Activated naive CD4-positive, alpha-beta T cell treated with anti-CD3 and anti-CD28 coated beads for 36 hours (primary cell): ENCODE measurements around the gene NRP1. TPM values are rescaled to one million over a fixed set of nuclear protein-coding genes. Genes with fewer than 3 reads are reported as not detected.

Experiments used
- CTCF ChIA-PET: fragments of 350-600 bp; sonication (Branson Sonifier 250); formaldehyde crosslinking; loops from one replicate; lab custom pipeline; 2021; ENCODE audit warnings: antibody characterized with exemption; lab: Charles Lee
- DNase-seq: peaks from one replicate; pipeline ENCODE4 v3.0.0-alpha.2; 2020
- H3K27ac Mint-ChIP-seq: one replicate; pipeline ENCODE4 v1.8.0; 2021; ENCODE audit warnings: mild to moderate bottlenecking, mixed read lengths
- H3K27me3 Mint-ChIP-seq: one replicate; pipeline ENCODE4 v1.8.0; 2021; ENCODE audit warnings: low read depth, mixed read lengths
- H3K36me3 Mint-ChIP-seq: one replicate; pipeline ENCODE4 v1.8.0; 2021; ENCODE audit warnings: low read depth, mixed read lengths
- H3K4me1 Mint-ChIP-seq: one replicate; pipeline ENCODE4 v1.8.0; 2021; ENCODE audit warnings: low read depth, mixed read lengths
- H3K4me3 Mint-ChIP-seq: one replicate; pipeline ENCODE4 v1.8.0; 2021; ENCODE audit warnings: mild to moderate bottlenecking, moderate library complexity, mixed read lengths
- H3K9me3 Mint-ChIP-seq: one replicate; pipeline ENCODE4 v1.8.0; 2021; ENCODE audit warnings: mixed read lengths
- intact Hi-C: fragments of 100-400 bp; cut with micrococcal nuclease; formaldehyde crosslinking; loops from one replicate; pipeline ENCODE4 v1.15.1; 2023
- total RNA-seq, 2 experiments: library from RNA; stranded (reverse); gene quantifications; one replicate each; pipeline ENCODE4 v1.2.3, GENCODE V29; 2021

Gene NRP1
- total RNA-seq, 2 experiments from 2014 or later = 0.10 TPM; not detected in 1

DNA sequence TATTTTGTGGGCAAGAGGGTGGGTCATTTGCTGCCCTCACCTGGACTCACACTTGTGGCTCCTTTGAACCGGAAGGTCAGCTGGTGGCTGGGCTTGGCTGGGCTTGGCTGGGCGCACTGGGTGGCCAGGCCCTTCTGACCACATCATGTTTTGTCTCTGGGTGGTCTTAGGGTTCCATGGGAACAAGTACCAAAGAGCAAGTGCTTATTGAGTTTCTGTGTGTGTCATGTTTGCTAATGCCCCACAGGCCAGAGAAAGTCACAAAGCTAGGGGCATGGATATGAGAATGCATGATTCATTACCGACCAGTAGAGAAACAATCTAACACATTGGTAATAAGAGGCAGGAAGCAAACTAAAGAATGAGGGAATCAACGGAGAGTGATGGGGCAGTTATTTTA lies 33.6 kb upstream of the NRP1 start:
- H3K9me3 Mint-ChIP-seq = no peaks in the 10 kb centered on the region
- intact Hi-C loops = loop anchor here (5.0 kb wide), 3 partner anchors 156 to 914 kb away; no protein-coding TSS in a partner anchor
- CTCF ChIA-PET = interaction anchor here (1.2 kb wide), 1 partner anchor 10 kb away, joined by 5 read pairs; no protein-coding TSS in a partner anchor
- H3K27me3 Mint-ChIP-seq = peaks cover 19% of the 10 kb centered on the region
- no peak for DNase-seq
- H3K36me3 Mint-ChIP-seq = no peaks in the 10 kb centered on the region
- no peak overlapping the region for H3K27ac Mint-ChIP-seq
- H3K4me1 Mint-ChIP-seq = peaks cover 18% of the 10 kb centered on the region
- H3K4me3 Mint-ChIP-seq = no peak overlapping the region

DNA sequence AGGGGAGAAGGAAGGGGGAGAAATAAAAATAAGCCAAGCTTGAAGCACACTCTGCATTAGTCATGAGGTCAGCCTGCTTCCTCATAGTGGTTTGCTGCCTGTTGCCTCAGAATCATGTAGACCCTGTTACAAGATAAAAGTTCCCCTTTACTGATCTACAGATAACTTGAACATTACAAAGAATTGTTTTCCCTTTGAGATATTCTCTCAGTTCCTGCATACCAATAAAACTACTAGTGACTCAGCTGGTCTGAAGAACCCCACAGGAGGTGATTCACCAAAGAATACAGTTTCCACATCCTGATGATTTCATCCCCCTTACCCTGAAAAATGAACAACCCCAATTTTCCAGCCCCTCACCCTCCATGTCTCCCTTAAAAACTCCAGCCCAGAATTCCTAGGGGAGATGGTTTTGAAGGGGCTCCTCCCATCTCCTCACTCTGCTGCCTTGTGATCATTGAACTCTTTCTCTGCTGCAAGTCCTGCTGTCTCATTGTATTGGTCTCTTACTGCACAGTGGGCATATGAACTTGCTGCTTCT lies 31.5 kb upstream of the NRP1 start:
- no peak overlapping the region for H3K4me3 Mint-ChIP-seq
- H3K27me3 Mint-ChIP-seq = peaks cover 22% of the 10 kb centered on the region
- intact Hi-C loops = loop anchor here (1.0 to 5.0 kb wide), 7 partner anchors 11 to 1829 kb away; partner anchors contain the start of gene ITGB1
- CTCF ChIA-PET = interaction anchor here (1.5 kb wide), 1 partner anchor 10 kb away, joined by 4 read pairs; no protein-coding TSS in a partner anchor
- H3K4me1 Mint-ChIP-seq = peaks cover 18% of the 10 kb centered on the region
- peak; percentile 53 for DNase-seq
- no peaks in the 10 kb centered on the region for H3K9me3 Mint-ChIP-seq
- no peaks in the 10 kb centered on the region for H3K36me3 Mint-ChIP-seq
- H3K27ac Mint-ChIP-seq = no peak overlapping the region

DNA sequence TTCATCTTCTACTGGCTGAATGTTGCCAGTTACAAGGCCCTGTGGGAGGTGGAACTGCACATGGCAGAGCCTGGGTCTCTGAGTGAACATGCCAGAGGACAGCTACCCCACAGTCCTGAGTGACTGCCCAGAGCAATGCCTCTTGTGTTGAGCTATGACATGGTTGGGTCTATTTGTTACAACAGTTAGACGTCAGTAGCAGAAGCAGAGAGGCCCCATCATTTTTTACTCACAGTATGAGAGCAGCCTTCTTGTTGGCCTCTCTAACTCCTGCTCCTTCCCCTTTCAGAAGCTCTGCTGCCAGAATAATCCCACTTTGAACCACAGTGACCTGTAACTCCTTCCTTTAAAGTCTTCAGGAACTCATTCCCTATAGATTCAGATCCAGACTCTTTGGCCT lies 30.8 kb upstream of the NRP1 start:
- Mint-ChIP-seq H3K4me3 (no peak overlapping the region), H3K36me3 (no peaks in the 10 kb centered on the region), H3K4me1 (peaks cover 18% of the 10 kb centered on the region), H3K27ac (peak overlapping the region; percentile 31), H3K9me3 (no peaks in the 10 kb centered on the region), H3K27me3 (peaks cover 22% of the 10 kb centered on the region)
- CTCF ChIA-PET = no interaction called here
- intact Hi-C loops = loop anchor here (2.0 to 5.0 kb wide), 4 partner anchors 153 to 1830 kb away; no protein-coding TSS in a partner anchor
- DNase-seq = no peak

DNA sequence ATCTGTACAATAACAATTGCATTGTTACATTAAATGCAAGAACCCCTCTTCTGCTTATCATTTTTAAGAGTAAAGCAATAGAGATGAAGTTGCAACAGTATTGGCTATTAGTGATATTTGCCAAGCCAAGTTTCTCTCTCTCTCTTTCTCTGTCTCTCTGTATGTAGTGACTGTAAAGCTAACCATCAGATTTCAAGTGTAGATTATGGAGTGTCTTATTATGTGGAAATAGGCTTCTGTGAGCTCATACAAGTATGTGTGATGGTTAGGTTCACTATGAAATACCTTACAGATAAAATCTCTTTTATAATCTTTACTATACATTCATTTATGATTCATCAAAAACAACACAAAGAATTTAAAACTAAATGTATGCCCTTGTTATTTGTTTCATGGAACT lies 28.6 kb upstream of the NRP1 start:
- Mint-ChIP-seq H3K36me3 (no peaks in the 10 kb centered on the region), H3K4me1 (peaks cover 18% of the 10 kb centered on the region), H3K27me3 (peaks cover 15% of the 10 kb centered on the region), H3K27ac (no peak overlapping the region), H3K9me3 (no peaks in the 10 kb centered on the region), H3K4me3 (no peak overlapping the region)
- CTCF ChIA-PET = no interaction called here
- DNase-seq = no peak
- intact Hi-C loops = loop anchor here (2.0 kb wide), 1 partner anchor 14 kb away; no protein-coding TSS in a partner anchor

DNA sequence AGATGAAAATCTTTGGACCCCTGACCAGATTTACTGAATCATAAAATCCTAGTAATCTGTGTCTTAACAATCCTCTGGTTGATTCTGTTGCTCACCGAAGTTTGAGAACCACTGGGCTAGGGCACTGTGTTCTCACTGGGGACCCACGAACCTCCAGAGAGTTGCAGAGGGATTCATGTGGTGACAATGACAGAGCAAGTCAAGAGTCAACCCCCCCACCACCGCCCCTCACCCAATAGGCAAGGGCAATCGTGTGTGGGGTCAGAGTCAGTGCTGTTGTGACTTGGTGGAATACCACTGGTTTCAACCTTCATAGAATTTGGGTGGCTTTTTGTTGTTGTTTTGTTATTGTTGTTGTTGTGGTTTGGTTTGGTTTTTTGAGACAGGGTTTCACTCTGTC lies 23.5 kb upstream of the NRP1 start:
- no peak overlapping the region for H3K4me3 Mint-ChIP-seq
- no peak overlapping the region for H3K27ac Mint-ChIP-seq
- intact Hi-C loops = no loop called here
- peaks cover 10% of the 10 kb centered on the region for H3K27me3 Mint-ChIP-seq
- no peaks in the 10 kb centered on the region for H3K36me3 Mint-ChIP-seq
- no peaks in the 10 kb centered on the region for H3K9me3 Mint-ChIP-seq
- no peaks in the 10 kb centered on the region for H3K4me1 Mint-ChIP-seq
- CTCF ChIA-PET = interaction anchor here (0.6 to 1.1 kb wide), 2 partner anchors 10 to 1568 kb away, joined by 3 to 5 read pairs; no protein-coding TSS in a partner anchor
- DNase-seq = no peak

DNA sequence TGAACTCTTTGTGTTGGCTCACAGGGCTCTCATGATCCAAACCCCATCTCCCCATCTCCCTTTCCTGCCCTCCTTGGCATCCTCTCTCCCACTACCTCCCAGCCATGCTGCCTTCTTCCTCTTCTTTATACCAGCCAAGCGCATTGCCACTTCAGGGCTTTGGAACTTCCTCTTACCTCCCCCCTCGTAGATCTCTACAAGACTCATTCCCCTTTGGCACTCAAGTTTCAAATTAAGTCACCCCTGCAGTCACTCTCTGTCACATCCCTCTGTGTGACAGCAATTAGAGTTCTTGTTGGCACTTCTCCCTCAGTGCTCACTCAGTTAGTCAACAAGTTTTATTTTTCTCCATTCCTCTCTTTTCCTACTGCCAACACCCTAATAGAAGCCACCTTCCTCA lies 20.8 kb upstream of the NRP1 start:
- CTCF ChIA-PET = no interaction called here
- Mint-ChIP-seq H3K27me3 (peaks cover 7% of the 10 kb centered on the region), H3K27ac (no peak overlapping the region), H3K9me3 (no peaks in the 10 kb centered on the region), H3K4me1 (no peaks in the 10 kb centered on the region), H3K4me3 (no peak overlapping the region), H3K36me3 (no peaks in the 10 kb centered on the region)
- no peak for DNase-seq
- intact Hi-C loops = no loop called here

DNA sequence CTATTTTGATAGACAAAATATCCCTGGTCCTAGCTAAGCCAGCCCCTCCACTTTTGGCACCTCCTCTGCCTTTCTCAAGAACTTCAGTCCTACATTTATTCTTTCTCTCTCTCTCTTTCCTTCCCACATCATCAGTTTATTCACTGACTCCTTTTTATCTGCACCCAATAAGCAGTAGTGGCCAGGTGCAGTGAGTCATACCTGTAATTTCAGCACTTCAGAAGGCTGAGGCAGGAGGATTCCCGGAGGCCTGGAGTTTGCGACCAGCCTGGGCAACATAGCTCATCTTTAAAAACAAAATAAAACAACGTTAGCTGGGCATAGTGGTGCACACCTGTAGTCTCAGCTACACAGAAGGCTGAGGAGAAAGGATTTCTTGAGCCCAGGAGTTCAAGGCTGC lies 19.4 kb upstream of the NRP1 start:
- peaks cover 7% of the 10 kb centered on the region for H3K27me3 Mint-ChIP-seq
- intact Hi-C loops = no loop called here
- H3K9me3 Mint-ChIP-seq = no peaks in the 10 kb centered on the region
- no peaks in the 10 kb centered on the region for H3K4me1 Mint-ChIP-seq
- H3K27ac Mint-ChIP-seq = no peak overlapping the region
- DNase-seq = no peak
- no peak overlapping the region for H3K4me3 Mint-ChIP-seq
- H3K36me3 Mint-ChIP-seq = no peaks in the 10 kb centered on the region
- CTCF ChIA-PET = interaction anchor here (1.0 kb wide), 1 partner anchor 23 kb away, joined by 3 read pairs; no protein-coding TSS in a partner anchor

DNA sequence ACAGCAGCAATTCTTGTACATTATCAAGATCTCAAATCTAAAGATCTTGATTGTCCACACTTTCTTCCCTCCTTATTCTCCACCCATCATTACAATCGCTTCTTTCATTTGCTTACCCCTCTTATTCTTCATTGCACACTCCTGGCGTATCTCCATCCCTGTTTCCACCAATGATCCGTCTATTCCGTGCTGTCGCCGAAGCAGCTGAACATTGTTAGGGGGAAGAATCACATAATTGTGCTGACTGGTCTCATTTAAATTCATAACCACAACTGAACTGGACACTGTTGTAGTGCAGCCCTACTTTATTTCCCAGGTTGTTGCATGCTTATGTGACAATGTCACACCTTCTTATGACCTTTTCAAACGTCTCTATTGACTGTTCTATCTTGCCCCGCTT lies 18.9 kb upstream of the NRP1 start:
- Mint-ChIP-seq H3K4me3 (no peak overlapping the region), H3K36me3 (no peaks in the 10 kb centered on the region), H3K27me3 (peaks cover 7% of the 10 kb centered on the region), H3K9me3 (no peaks in the 10 kb centered on the region), H3K27ac (no peak overlapping the region), H3K4me1 (no peaks in the 10 kb centered on the region)
- CTCF ChIA-PET = no interaction called here
- DNase-seq = no peak
- intact Hi-C loops = no loop called here

DNA sequence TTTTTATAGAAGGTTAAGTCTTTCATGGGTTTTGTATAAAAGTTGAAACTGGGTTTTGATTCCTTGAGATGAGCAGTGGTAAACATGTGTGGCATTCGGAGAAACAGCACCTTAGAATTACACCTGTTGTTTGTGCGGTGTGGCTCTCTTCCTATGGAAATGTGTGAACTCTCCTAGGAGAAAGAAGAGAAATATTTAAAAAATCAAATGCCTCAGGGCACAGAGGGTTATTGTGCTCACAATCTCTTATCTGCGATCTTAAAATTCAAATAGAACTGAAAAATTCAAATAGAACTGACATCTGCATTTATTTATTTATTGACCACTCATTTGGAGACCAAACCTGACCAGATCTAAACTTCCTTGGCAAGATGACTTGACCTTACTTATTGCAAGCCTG lies 18.1 kb upstream of the NRP1 start:
- peaks cover 6% of the 10 kb centered on the region for H3K27me3 Mint-ChIP-seq
- H3K4me3 Mint-ChIP-seq = no peak overlapping the region
- DNase-seq = no peak
- no peak overlapping the region for H3K27ac Mint-ChIP-seq
- no peaks in the 10 kb centered on the region for H3K4me1 Mint-ChIP-seq
- intact Hi-C loops = no loop called here
- H3K36me3 Mint-ChIP-seq = no peaks in the 10 kb centered on the region
- no peaks in the 10 kb centered on the region for H3K9me3 Mint-ChIP-seq
- CTCF ChIA-PET = no interaction called here

DNA sequence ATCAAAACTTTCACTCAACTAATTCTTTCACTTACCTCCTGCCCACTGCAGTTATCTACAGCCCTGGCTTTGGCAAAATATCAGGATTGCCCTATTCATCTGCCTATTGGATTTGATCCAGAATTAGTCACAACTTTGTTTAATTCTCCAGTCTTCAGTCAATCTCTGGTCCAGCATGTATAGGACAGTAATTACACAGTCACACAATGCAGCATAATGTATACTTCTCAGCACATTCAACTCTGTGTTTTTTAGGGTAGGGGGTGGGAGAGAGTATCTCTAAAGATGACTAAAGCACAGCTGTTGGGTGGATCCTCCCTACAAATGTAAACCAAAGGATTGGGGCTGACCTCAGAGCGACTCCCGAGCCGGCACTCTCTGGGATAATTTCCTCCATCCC lies 17.7 kb upstream of the NRP1 start:
- Mint-ChIP-seq H3K4me3 (no peak overlapping the region), H3K36me3 (no peaks in the 10 kb centered on the region), H3K27ac (no peak overlapping the region), H3K27me3 (peaks cover 4% of the 10 kb centered on the region), H3K9me3 (no peaks in the 10 kb centered on the region), H3K4me1 (no peaks in the 10 kb centered on the region)
- CTCF ChIA-PET = no interaction called here
- intact Hi-C loops = no loop called here
- DNase-seq = no peak

DNA sequence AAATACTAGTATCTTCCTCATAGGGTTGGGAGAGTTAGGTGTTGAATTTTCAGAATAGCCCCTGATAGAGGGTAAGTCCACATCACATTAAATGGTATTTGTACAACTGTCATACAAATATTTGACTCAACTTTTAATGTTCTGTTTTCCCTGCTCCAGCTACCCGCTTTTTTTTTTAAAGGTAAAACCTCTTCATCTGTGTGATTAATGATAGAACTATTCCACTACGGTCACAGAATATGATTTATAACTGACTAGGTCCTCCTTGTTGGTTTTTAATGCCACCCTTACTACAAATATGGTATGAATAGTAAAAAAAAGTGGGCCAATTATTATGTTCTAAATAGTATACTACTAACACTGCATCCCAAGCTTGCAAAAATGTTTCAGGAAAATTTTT lies 15.6 kb upstream of the NRP1 start:
- intact Hi-C loops = no loop called here

DNA sequence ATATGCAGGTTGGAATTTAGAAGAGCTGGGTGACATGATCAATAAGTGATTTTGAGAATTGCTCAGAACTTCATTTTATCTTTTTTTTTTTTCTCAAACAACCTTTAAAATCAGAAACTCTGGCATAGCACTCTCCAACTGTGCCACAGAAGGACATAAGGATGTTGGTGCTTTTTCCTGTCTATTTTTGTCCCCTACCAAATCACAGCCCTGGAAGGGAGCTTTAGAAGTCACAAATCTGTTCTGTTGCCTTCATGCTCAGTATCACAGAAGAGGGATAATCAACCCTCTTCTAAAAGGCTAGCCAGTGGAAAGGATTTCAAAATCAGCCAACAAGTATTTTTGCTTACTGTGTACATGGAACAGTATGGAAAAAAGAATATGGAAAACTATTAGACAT lies 14.8 kb upstream of the NRP1 start:
- Mint-ChIP-seq H3K4me1 (no peaks in the 10 kb centered on the region), H3K9me3 (peaks cover 7% of the 10 kb centered on the region), H3K27me3 (peaks cover 9% of the 10 kb centered on the region), H3K27ac (no peak overlapping the region), H3K4me3 (no peak overlapping the region), H3K36me3 (no peaks in the 10 kb centered on the region)
- no peak for DNase-seq
- intact Hi-C loops = no loop called here
- CTCF ChIA-PET = interaction anchor here (0.6 to 1.0 kb wide), 2 partner anchors 18 to 115 kb away, joined by 3 to 4 read pairs; no protein-coding TSS in a partner anchor

More for the DNA sequence above, 15.6 kb upstream of the NRP1 start:
- Mint-ChIP-seq H3K9me3 (peaks cover 1% of the 10 kb centered on the region), H3K27me3 (peaks cover 6% of the 10 kb centered on the region), H3K27ac (no peak overlapping the region), H3K36me3 (no peaks in the 10 kb centered on the region), H3K4me3 (no peak overlapping the region), H3K4me1 (no peaks in the 10 kb centered on the region)
- CTCF ChIA-PET = interaction anchor here (0.7 kb wide), 1 partner anchor 123 kb away, joined by 3 read pairs; no protein-coding TSS in a partner anchor
- no peak for DNase-seq

DNA sequence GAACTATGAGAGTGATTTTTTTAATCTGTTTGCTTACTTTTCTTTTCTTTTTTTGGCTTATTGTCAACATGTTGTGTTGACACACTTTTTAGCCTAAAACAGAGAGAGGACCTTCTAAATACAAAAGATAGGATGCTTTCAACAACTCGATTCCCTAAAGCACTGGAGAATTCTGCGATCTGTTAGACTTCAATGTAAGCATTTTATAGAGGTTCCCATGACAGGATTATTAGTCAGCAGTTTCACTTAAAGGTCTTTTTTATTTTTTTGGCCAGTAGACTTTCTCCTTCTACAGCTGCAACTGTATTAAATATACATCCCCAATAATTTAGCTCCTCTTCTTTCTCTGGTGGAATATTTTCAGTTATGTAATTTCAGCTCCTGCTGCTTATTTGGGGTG lies 12.7 kb upstream of the NRP1 start:
- Mint-ChIP-seq H3K27me3 (peaks cover 14% of the 10 kb centered on the region), H3K9me3 (peaks cover 7% of the 10 kb centered on the region), H3K4me1 (no peaks in the 10 kb centered on the region)

More for the DNA sequence above, 12.7 kb upstream of the NRP1 start:
- no peak for DNase-seq
- Mint-ChIP-seq H3K4me3 (no peak overlapping the region), H3K36me3 (no peaks in the 10 kb centered on the region), H3K27ac (no peak overlapping the region)
- intact Hi-C loops = no loop called here
- CTCF ChIA-PET = no interaction called here
